GDM1 (cell line): ENCODE results near the gene KLHL29.

Experiments
- DNase-seq: peaks from one replicate; lab custom pipeline; 2025; lab: John Stamatoyannopoulos, UW

The KLHL29 gene

GRCh38 chr2:23531280-23531679 is 146.3 kb downstream of the KLHL29 start:
- DNase-seq = no peak

GRCh38 chr2:23531881-23532280 is 146.9 kb downstream of the KLHL29 start:
- DNase-seq = no peak

GRCh38 chr2:23532391-23533337 is 147.7 kb downstream of the KLHL29 start:
- DNase-seq = no peak

GRCh38 chr2:23533338-23533695 is 148.3 kb downstream of the KLHL29 start:
- no peak for DNase-seq

GRCh38 chr2:23534771-23535170 is 149.8 kb downstream of the KLHL29 start:
- DNase-seq = no peak

- no peak for DNase-seq
Observed at GRCh38 chr2:23536326-23536725, 151.3 kb downstream of the KLHL29 start.

- DNase-seq = no peak
Observed at GRCh38 chr2:23537991-23538390, 153.0 kb downstream of the KLHL29 start.

- DNase-seq = no peak
Observed at GRCh38 chr2:23538566-23538965, 153.6 kb downstream of the KLHL29 start.

- DNase-seq = no peak
Observed at GRCh38 chr2:23540804-23541360, 155.9 kb downstream of the KLHL29 start.

- DNase-seq = no peak
Observed at GRCh38 chr2:23541503-23542229, 156.7 kb downstream of the KLHL29 start.

- no peak for DNase-seq
Observed at GRCh38 chr2:23542230-23542789, 157.3 kb downstream of the KLHL29 start.

GRCh38 chr2:23543302-23543701 is 158.3 kb downstream of the KLHL29 start:
- no peak for DNase-seq

GRCh38 chr2:23543728-23544127 is 158.7 kb downstream of the KLHL29 start:
- DNase-seq = no peak

- no peak for DNase-seq
Observed at GRCh38 chr2:23544589-23545295, 159.8 kb downstream of the KLHL29 start.

- no peak for DNase-seq
Observed at GRCh38 chr2:23545396-23545795, 160.4 kb downstream of the KLHL29 start.

GRCh38 chr2:23545811-23546210 is 160.8 kb downstream of the KLHL29 start:
- no peak for DNase-seq

GRCh38 chr2:23546913-23547312 is 161.9 kb downstream of the KLHL29 start:
- DNase-seq = no peak

- DNase-seq = no peak
Observed at GRCh38 chr2:23547725-23548124, 162.7 kb downstream of the KLHL29 start.

- DNase-seq = no peak
Observed at GRCh38 chr2:23548143-23548769, 163.3 kb downstream of the KLHL29 start.

GRCh38 chr2:23549051-23549450 is 164.1 kb downstream of the KLHL29 start:
- no peak for DNase-seq

- no peak for DNase-seq
Observed at GRCh38 chr2:23549821-23550530, 165.0 kb downstream of the KLHL29 start.
